HG03439 (cell line): Measurements from ENCODE around the gene AKT3.

Experiments used
- ATAC-seq: cut with Tn5 transposase; IDR thresholded peaks from one replicate; pipeline ENCODE4 v1.9.1; 2021; ENCODE audit warnings: mild to moderate bottlenecking, moderate library complexity; ENCODE audit not compliant: unreplicated experiment

The AKT3 gene

DNA sequence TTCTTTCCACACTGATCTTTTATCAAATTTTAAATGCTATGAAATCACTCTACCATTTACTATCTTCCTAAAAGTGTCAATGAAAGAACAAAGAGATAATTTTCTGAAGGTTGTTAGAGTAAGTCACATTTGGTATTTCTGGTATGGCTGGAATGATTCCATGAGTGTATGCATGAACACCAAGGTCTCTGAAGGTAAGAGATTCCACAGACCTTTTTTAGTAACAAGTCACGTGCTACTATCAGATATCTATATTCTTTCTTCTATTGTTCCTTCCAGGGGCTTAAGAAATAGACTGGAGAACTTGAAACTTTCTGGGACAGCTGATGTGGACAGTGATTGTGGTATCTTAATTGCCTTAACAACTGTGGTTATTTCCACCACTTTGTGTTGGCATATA lies 329.2 kb downstream of the AKT3 start:
- no peak for ATAC-seq

DNA sequence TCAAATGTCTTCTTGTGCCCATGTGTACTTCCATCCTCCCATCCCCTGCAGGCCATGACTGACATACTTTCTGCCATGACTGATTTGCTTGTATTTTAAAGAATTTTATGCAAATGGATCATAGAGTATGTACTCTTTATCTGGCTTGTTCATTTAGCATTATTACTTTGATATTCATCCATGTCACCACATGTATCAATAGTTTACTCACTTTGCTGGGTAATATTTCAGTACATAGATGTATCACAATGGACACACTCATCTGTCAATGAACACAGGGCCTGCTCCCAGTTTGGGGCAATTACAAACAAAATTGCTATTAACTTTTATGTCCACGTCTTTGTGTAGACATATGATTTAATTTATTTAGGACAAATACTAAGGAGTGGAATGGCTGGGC lies 335.1 kb downstream of the AKT3 start:
- no peak for ATAC-seq

DNA sequence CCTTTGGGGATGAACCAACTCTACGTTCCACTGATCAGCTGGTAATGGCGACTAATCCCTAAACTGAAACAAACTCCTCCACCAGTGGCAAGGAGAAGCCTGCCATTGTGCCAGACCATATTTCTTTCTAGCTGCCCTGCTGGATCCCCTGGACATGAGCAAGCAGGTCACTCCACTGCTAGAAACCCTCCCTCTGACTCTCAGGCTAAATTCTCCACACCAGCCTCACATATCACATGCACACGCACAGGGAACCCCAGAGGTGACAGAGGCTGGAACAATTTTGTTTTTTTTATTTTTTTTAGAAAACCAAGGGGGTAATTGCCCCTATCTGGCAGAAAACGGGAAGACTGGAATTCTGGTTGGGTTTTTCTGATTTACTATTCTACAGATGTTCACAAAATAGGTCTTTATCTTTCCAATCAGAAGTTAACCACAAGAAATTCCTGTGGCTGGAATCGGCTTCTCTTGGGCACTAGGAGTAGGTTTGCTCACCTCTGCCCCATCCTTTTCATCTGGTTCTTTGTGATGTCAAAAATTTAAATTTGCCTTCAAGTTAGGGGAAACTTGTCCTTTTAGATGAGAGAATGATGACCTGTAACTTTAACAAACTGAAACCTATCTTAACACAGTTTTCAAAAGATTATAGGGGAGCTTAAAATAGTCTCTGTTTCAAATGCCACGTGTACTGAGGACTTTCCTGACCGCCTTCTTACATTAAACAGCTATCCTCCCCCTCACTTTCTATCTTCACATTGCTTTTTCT lies 336.1 kb downstream of the AKT3 start:
- no peak for ATAC-seq

DNA sequence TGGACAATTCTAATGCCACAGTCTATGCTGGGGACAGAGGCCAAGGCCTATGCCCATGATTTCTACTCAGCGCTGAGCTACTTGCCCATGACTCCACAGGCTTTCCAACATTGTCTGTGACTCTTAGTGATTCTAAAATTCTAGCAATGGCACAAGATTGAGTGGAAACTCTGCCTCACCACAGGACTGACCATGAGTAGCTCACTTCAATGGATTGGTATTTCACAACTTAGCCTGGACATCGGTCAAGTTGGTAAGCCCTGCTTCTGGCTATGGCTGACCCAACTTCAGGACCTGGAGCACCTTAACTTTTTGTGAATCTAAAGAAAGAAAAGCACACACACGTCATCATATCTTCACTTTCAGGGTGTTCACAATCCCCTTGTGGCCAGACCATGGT lies 339.1 kb downstream of the AKT3 start:
- ATAC-seq: no peak

DNA sequence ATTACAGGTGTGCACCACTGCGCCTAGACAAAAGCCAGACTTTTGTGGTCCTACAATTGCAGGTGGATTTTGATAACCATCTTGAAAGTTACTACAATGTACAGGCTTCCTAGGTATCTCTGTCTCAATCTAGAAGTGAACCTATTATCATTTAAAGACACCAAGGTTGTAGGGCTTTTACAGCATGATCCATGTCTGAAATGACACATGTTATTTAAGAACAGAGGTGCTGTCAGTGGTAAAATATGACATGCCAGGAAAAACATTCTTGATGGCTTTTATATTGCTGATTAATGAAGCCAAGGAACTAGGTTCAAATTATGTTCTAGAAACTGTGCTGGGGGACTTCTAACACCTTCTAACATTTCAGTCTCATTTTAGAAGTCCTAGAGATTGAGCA lies 341.1 kb downstream of the AKT3 start:
- ATAC-seq: no peak

DNA sequence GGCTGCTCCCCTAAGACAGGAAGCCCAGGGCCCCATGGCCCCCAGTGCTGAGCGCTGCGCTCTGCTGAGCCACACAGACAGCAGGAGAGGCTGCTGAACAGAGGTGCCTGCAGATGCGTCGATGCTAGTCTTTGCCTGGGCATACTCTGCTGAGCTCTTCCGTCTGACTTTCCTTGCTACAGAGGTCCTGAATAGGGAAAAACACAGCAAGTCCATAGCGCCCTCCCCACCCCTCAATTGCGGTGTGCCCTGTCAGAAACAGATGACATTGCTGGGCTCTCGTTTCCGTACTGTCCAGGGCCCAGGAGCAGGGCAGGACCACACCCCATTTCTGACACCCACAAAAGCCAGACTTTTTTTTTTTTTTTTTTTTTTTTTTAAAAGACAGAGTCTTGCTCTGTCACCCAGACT lies 341.7 kb downstream of the AKT3 start:
- ATAC-seq: no peak

DNA sequence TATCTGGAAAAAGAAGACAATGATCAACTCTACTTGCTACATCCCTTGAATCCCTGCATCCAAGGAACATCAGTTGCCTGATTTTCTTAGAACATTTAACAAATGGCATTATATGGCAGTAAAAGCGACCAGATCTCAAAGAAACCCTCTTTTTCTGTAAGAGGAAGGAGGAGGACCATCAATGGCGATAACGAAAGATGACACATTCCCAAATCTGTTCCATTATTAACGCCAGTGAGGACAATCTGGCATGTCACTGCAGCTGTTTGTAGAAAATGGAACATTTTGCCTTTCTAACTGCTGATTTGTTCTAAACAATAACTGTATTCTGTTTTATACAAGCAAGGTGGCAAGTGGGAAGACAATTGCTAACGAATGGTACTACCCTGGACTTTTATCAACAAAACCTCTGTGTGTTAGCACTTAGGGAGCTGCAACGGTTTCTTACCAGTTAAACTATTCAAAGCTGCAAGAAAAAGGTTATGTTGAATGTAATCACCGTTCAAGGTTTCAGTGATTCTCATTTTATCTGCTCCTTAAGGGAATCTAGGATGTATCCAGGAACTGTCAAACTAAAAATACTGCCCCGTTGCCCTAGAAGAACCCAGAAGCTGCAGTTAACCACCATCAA lies 342.3 kb downstream of the AKT3 start:
- ATAC-seq: no peak

DNA sequence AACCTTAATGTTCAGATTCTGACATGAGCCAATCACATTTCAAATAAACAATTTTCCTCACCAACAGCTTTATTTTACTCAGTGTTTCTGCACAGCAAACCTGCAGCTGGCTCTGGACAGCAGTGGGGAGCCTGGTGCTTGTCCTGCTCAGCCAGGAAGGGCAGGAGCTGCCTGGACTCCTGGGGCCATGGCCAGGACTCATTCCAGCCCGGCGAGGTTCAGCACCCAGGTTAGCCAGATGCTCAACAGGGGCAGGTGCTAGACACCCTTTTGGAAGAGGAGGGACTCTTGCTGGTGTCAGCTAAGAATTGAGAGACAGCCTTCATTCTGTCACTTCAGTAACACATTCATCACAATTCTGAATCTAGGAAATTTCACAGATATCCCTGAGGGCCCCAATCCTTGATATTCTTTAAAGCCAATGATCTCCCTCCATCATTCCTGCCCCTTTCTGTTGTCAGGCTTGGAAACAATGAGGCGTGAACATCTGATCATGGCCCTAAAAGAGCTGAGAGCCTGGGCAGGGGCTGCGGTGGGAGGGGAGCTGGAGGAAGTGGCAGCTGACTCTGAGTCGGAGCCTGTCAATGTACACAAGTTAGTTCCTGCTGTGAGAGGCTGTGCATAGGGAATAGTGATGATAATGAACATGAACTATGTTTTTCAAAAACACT lies 342.9 kb downstream of the AKT3 start:
- no peak for ATAC-seq

DNA sequence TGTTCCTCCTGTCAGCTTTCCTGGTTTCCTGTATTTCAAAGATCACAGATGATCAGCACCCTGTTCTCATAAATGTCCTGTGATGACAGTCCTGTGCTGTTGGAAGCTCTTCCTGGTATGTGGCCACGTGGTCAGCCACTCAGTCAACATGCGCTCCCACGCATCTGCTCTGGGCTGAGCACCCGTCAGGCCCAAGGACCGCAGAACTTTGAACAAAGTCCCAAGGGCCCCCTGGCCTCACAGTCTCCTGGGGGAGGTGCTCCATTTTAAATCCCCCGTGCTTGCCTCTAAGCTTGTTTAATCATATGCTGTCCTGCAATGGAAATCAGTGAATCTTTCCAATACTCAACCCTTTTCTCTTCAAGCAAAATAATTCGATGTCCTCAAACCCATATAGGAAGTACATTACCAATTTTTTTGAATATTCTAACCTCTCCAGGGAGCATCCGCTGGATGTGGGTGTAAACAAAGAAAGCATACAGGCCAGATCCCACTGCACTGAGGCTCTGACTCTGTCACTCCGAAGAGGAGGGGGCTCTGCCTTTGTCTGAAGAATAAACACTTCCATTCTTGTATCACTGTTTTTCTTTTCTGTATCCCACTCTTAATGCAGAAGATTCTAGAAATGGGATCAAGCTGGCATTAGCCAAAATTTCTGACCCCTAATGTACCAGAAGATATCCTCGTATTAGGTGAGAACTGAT lies 343.9 kb downstream of the AKT3 start:
- no peak for ATAC-seq

DNA sequence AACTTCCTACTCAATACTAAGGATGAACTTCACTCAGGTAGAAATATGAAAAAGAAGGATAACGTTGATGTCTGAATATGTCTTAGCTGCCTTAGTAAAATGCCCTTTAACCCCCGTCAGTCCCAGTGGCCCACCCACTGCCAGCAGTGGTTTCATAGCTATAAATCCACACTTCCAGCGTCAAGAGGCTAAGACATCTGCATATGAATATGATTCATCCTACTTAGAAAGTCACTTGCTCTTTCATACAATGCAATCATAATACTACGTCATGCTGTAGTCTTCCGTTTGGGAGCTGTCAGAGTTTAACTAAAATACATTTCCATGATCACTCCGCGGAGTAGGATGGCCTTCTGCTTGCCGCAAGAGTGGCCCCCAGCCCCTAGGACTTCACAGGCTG lies 346.9 kb downstream of the AKT3 start:
- no peak for ATAC-seq

DNA sequence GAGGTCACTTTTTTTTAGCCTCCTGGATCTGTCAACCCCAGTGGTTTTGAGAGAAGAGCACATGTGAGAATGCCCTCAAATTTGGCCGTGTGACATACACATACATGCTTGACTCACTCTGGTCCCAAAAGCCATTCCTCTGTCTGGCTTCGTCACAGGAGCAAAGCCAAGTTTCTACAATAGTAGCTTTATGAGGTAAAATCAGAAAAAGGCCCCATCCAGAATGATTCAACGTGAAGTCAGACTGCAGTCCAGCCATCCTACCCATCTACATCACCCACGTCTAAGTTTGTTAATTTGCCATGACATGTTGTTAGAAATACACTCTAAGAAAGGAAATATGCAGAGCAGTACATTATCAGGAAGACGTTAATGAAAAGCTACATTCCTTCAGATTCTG lies 349.0 kb downstream of the AKT3 start:
- no peak for ATAC-seq

DNA sequence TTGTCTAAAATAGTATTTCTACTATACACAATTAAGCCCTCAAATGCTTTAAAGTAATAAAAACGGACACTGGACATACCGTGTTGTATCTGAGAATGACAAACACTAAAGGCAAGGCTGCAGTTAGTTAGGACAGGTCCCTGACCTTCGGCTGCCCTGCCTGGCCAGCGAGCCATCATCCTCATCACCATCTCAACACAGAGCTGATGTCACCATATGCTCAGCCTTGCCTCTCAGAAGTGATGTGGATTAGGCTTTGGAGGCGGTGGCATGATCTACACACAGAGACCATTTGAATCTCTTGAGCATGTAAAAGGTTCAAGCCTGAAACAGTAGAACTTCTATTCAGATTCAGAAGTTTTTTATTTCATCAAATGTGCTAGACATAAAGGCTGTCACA lies 349.5 kb downstream of the AKT3 start:
- ATAC-seq: no peak

DNA sequence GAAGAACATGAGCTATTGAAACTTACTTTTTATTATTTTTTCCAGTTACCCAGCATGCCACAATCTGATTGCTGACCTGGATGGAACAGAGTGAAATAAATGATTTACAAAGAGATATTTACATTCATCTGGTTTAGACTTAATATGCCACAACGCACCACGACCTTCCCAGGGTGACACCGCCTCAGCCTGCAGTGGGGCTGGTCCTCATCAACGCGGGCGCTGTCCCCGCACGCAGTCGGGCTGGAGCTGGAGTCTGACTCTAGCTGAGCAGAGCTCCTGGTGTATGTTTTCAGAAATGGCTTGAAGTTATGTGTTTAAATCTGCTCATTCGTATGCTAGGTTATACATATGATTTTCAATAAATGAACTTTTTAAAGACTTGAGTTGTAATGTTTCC lies 350.3 kb downstream of the AKT3 start:
- no peak for ATAC-seq

DNA sequence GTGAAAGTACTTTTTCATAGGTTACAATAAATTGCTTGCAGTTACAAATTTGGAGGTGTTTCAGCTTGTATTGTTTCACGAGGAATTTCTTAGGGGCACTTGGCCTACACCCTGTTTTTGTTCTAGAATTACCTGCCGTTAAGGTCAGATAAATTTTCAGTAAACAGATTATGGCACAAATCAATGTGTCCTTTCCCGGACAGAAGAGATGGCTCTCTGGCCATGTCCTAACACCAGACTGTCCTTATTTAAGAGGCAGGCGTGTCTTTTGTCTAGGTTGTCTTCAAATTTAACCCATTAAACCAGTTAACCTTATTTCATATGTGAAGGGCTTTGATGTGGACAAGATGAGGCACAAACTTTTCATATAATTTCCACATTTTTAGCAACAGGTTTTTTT lies 350.8 kb downstream of the AKT3 start:
- ATAC-seq: no peak

DNA sequence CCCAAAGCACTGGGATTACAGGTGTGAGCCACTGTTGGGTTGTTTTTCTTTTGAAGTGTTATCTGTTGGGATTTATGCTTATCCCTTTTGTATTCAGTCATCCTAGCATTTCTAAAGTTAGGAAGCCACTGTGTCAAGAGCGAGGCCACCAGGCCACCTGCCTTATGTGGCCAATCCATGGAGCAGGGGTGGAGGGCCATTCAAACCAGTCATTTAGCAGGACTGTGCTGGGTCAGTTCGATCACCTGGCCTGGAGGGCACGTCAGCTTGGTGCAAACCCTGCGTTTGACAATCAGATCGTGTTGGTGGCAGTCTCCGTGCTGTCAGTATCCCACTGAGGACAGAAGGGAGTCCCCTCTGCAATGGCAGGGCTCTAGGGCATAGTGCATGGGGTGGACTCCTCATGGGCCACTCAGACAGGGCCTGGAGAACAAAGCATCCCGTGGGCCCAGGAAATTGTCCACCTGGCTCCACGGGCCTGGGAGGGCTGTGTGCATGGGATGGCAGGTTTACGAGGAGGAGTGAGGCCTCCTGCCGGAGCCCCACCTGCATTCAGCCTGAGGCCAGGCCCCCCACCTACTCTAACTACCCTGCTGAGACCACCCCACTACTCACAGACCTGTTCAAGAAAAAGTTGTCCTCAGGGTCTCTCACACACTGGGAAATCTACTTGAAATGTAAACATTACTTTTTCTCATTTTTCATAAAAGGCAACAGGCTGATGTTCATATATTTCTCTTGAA lies 351.9 kb downstream of the AKT3 start:
- ATAC-seq: no peak

DNA sequence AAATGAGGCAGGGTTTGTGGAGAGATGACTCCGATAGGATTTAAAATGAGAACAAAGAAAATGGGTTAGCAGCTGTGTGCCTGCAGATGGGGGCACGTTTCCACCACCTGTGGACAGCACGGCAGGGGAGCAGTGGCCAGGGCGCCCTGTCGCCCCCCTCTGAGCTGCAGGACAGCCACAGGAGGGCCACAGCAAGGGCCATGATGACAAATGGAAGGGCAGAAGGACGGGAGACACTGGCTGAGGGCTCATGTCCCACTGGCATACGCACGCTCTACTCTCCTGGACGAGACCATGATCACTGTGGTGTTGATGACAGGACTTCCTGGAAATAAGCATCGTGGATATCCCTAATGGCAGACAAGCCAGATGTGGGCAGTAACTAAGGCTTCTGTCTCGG lies 353.2 kb downstream of the AKT3 start:
- no peak for ATAC-seq

DNA sequence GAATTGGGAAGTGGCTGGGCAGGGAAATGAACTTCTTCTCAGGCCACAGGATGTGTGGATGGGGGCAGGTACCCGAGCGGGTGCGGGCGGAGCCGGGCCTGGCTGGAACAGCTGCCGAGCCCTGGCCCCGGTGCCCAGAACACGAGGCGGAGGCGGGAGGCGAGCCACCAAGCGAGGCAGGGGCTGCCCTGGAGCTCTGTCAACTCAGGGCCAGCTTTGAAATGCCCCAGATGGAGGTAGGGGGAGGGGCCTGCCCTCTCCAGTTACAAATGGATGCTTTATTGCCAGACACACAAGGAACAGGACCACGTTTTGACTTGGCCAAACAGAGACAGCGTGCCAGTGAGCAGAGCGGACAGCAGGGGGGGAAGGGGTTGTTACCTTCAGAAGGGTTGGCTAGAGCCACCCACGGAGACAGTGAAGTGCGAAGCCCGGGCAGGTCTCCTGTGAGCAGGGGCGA lies 353.8 kb downstream of the AKT3 start:
- no peak for ATAC-seq

DNA sequence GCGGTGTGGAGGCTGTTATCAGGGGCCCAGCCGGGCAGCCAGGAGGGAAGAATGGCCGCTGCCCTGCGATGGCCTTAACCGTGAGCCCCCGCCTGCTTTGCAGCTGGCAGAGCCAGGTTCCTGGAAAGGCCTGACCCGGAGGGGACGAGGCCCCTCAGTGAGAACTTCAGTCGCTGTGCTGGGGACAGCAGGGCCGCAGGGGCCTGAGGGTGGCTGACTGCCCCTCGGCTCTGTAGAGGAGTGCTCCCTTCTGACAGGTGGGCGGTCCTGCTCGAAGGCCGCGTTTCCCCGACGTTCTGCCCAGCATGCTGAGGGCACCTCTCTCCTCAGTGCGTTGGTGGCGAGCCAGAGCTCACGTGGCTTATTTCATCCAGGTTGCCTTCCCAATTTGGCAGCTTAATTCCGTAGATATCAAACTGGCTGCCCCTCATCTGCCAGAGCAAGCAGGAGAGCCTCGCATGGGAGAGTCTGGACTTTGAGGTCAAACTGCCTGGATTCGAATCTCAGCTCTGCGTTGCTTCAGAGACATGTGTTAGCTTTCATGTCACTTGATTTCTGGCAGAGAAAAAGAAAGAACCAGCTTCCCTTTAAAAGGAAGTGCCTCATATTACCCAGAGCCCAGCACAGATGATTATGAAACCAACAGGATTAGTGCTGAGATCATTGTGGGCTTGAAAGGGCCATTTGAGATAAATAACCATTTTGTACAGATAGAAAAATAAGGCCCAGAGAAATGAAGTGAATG lies 354.4 kb downstream of the AKT3 start:
- ATAC-seq: no peak

DNA sequence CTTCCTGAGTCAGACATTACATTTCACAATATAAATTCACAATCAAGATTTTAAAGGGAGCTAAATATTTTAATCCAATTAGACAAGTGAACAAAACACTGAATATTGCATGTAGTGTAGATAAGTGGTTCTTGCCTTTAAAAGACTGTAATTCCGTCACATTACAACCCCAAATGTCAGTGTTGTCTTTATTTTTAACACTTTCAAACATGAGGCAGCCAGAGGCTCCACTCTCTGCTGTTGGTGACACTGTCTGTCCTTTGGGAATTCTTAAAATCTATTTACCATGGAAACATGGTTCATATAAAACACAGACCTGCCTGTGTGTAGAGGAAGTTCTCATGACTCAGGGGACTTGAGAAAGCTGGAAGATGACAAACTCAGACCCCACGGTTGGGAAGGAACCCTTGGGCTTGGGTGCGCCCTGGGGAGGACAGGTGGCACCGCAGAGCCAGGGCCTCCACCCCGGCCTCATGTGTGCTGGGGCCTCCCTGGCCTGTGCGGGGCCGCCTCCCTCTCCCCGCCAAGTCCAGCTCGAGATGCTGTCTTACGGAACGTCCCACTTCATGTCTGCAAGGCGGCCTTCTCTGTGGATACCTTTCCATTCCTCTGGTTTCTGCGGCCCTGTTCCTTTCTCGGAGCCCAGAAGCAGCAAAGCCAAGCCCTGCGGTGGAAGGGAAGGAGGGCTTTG lies 355.2 kb downstream of the AKT3 start:
- ATAC-seq: no peak
